Brain pericyte (primary cell): ENCODE results near the gene TTC34.
"Not testable (repeated sequence)": the region's sequence is repeated elsewhere in the genome, so short reads cannot be mapped to it uniquely, and the experiment has no call there.

Experiments used
- DNase-seq: peaks from one replicate; pipeline ENCODE4 v3.0.0-alpha.2; 2012; ENCODE audit warnings: low read depth, low spot score

The TTC34 gene

GRCh38 chr1:2684878-2685277 is 116.6 kb downstream of the TTC34 start:
- not testable (repeated sequence) for DNase-seq

- not testable (repeated sequence) for DNase-seq
Observed at GRCh38 chr1:2684000-2684399, 117.5 kb downstream of the TTC34 start.

GRCh38 chr1:2683321-2683741 is 118.2 kb downstream of the TTC34 start:
- DNase-seq = not testable (repeated sequence)

- not testable (repeated sequence) for DNase-seq
Observed at GRCh38 chr1:2682879-2683278, 118.6 kb downstream of the TTC34 start.

DNA sequence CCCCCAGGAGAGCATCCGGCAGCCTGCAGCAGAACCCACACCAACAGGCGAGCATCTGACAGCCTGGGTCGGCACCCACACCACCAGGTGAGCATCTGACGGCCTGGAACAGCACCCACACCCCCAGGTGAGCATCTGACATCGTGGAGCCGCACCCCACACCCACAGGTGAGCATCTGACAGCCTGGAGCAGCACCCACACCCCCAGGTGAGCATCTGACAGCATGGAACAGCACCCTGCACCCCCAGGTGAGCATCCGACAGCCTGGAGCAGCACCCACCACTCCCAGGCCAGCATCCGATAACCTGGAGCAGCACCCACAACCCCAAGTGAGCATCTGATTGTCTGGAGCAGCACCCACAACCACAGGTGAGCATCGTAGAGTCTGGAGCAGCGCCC is 124.8 kb downstream of the TTC34 start:
- not testable (repeated sequence) for DNase-seq

DNA sequence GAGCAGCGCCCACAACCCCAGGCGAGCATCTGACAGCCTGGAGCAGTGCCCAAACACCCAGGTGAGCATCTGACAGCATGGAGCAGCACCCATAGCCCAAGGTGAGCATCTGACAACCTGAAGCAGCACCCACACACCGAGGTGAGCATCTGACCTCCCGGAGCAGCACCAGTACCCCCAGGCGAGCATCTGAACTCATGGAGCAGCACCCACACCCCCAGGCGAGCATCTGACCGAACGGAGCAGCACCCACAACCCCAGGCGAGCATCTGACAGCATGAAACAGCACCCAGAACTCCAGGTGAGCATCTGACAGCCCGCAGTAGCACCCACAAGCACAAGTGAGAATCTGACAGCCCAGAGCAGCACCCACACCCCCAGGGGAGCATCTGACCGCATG is 129.8 kb downstream of the TTC34 start:
- DNase-seq = not testable (repeated sequence)

DNA sequence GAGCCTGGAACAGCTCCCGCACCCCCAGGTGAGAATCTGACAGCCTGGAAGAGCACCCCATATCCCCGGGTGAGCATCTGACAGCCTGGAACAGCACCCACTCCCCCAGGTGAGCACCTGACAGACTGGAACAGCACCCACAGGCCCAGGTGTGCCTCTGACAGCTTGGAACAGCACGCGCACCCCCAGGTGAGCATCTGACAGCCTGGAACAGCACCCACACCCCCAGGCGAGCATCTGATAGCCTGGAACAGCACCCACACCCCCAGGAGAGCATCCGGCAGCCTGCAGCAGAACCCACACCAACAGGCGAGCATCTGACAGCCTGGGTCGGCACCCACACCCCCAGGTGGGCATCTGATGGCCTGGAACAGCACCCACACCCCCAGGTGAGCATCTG is 141.7 kb downstream of the TTC34 start:
- not testable (repeated sequence) for DNase-seq

- DNase-seq = not testable (repeated sequence)
Observed at GRCh38 chr1:2657909-2658308, 143.6 kb downstream of the TTC34 start.

DNA sequence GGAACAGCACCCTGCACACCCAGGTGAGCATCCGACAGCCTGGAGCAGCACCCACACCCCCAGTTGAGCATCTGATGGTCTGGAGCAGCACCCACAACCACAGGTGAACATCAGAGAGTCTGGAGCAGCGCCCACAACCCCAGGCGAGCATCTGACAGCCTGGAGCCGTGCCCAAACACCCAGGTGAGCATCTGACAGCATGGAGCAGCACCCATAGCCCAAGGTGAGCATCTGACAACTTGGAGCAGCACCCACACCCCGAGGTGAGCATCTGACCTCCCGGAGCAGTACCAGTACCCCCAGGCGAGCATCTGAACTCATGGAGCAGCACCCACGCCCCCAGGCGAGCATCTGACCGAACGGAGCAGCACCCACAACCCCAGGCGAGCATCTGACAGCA is 144.4 kb downstream of the TTC34 start:
- DNase-seq = not testable (repeated sequence)

DNA sequence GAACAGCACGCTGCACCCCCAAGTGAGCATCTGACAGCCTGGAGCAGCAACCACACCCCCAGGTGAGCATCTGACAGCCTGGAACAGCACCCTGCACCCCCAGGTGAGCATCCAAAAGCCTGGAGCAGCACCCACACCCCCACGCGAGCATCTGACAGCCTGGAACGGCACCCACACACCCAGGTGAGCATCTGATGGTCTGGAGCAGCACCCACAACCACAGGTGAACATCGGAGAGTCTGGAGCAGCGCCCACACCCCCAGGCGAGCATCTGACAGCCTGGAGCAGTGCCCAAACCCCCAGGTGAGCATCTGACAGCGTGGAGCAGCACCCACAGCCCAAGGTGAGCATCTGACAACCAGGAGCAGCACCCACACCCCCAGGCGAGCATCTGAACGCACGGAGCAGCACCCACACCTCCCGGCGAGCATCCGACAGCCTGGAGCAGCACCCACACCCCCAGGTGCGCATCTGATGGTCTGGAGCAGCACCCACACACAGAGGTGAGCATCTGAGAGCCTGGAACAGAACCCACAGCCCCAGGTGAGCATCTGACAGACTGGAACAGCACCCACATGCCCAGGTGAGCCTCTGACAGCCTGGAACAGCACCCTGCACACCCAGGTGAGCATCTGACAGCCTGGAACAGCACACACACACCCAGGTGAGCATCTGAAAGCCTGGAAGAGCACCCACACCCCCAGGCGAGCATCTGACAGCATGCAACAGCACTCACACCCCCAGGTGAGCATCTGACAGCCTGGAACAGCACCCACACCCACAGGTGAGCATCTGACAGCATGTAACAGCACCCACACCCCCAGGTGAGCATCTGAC is 145.7 kb downstream of the TTC34 start:
- not testable (repeated sequence) for DNase-seq

GRCh38 chr1:2654443-2654948 is 147.0 kb downstream of the TTC34 start:
- not testable (repeated sequence) for DNase-seq

DNA sequence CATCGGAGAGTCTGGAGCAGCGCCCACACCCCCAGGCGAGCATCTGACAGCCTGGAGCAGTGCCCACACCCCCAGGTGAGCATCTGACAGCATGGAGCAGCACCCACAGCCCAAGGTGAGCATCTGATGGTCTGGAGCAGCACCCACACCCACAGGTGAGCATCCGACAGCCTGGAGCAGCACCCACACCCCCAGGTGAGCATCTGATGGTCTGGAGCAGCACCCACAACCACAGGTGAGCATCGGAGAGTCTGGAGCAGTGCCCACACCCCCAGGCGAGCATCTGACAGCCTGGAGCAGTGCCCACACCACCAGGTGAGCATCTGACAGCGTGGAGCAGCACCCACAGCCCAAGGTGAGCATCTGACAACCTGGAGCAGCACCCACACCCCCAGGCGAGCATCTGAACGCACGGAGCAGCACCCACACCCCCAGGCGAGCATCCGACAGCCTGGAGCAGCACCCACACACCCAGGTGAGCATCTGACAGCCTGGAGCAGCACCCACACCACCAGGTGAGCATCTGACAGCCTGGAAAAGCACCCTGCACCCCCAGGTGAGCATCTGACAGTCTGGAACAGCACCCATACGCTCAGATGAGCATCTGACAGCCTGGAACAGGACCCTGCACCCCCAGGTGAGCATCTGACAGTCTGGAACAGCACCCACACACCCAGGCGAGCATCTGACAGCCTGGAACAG is 147.6 kb downstream of the TTC34 start:
- not testable (repeated sequence) for DNase-seq

GRCh38 chr1:2652926-2653571 is 148.4 kb downstream of the TTC34 start:
- not testable (repeated sequence) for DNase-seq

DNA sequence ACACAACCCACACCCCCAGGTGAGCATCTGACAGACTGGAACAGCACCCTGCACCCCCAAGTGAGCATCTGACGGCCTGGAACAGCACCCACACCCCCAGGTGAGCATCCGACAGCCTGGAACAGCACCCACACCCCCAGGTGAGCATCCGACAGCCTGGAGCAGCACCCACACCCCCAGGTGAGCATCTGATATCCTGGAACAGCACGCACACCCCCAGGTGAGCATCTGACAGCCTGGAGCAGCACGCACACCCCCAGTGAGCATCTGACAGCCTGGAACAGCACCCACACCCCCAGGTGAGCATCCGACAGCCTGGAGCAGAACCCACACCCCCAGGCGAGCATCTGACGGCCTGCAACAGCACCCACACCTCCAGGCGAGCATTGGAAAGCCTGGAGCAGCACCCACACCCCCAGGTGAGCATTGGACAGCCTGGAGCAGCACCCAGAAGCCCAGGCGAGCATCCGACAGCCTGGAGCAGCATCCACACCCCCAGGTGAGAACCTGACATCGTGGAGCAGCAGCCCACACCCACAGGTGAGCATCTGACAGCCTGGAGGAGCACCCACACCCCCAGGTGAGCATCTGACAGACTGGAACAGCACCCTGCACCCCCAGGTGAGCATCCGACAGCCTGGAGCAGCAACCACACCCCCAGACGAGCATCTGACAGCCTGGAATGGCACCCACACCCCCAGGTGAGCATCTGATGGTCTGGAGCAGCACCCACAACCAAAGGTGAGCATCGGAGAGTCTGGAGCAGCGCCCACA is 149.2 kb downstream of the TTC34 start:
- not testable (repeated sequence) for DNase-seq

DNA sequence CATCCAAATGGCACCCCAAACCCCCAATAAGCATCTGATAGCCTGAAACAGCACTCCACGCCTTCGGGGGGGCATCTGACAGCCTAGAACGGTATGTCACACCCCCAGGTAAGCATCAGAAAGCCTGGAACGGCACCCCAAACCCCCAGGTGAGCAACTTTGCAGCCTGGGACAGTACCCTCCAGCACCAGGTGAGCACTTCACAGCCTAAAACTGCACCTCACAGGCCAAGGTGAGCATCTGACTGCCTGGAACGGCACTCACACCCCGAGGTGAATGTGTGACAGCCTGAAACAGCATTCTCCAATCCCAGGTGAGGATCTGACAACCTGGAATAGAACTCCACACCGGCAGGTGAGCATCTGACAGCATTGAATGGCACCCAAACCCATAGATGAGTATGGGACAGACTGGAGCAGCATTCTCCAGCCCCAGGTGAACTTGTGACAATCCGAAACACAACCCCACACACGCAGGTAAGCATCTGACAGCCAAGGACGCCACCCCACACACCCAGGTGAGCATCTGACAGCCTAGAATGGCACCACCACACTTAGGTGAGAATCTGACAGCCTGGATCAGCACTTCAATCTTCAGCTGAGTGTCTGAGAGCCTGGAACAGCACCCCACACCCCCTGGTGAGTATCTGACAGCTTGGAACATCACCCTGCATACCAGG is 150.4 kb downstream of the TTC34 start:
- no peak for DNase-seq

GRCh38 chr1:2646837-2647236 is 154.7 kb downstream of the TTC34 start:
- DNase-seq = no peak

- no peak for DNase-seq
Observed at GRCh38 chr1:2645776-2646175, 155.7 kb downstream of the TTC34 start.

- DNase-seq = no peak
Observed at GRCh38 chr1:2645143-2645542, 156.3 kb downstream of the TTC34 start.

DNA sequence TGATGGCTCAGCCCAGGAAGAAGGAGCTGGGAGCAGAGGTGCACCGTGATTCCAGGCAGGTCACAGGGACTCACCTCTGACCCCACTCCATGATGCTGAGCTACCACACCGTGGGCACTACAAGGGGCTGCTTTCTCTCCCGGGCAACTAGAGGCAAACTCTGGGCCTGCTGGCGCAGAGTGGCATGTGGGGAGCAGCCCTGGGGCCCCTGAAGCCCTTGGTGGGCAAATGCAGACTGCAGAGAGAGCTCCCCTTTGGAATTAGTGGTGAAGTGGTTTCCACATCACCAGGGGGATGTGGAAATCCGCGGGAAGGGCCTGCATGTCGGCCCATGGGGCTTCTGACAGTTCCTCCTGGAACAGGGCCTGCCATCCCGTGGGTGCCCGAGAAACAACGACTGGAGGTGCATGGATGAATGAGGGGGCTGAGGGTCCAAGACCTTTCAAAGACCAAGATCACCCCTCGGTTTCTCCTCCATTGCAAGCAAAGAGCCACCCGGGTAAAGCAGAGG is 156.8 kb downstream of the TTC34 start:
- no peak for DNase-seq

DNA sequence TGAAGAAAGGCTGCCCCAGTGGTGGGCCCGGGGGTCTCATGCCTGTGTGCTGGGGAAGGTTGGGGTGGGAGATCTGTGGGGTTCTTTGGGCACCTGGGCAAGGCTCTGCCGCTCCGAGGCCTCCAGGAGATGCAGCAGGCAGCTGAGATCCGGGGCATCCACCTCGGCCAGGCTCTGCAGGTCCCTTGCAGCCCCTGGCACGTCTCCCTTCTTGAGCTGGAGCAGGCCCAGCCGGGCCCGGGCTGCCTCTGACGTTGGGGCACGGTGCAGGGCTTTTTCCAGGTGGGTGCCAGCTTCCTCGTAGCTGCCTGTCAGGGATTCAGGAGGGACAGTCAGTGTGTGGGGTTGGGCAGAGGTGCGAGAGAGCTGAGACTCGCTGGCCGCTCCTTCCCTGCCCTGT is 157.3 kb downstream of the TTC34 start:
- DNase-seq = no peak
